ENCODE results near the gene MEX3D.

DNA sequence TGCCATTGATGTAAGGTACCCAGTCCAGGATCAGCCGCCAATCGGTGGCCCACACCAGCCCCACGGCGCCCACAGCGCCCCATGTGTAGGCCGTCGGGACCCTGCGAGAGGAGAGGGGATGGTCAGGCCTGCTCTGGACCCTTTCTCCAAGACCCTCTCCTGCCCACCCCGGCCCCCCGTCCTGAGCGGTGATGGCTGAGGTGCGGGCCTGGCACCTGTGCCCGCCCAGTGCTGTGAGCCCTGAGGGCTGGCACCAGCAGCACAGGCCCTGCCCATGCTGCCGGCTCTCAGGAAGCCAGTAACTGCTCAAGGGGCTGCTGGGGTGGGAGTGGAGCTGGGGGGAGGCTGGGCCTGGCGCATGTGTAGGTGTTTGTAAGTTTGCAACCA, 31.3 kb upstream of the MEX3D start:
- TF ChIP-seq, protein P1, sequence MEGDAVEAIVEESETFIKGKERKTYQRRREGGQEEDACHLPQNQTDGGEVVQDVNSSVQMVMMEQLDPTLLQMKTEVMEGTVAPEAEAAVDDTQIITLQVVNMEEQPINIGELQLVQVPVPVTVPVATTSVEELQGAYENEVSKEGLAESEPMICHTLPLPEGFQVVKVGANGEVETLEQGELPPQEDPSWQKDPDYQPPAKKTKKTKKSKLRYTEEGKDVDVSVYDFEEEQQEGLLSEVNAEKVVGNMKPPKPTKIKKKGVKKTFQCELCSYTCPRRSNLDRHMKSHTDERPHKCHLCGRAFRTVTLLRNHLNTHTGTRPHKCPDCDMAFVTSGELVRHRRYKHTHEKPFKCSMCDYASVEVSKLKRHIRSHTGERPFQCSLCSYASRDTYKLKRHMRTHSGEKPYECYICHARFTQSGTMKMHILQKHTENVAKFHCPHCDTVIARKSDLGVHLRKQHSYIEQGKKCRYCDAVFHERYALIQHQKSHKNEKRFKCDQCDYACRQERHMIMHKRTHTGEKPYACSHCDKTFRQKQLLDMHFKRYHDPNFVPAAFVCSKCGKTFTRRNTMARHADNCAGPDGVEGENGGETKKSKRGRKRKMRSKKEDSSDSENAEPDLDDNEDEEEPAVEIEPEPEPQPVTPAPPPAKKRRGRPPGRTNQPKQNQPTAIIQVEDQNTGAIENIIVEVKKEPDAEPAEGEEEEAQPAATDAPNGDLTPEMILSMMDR (IDR thresholded peaks at IDR 0.05; ENCODE audit: insufficient read depth, low read length): no peak
- no peak for TF ChIP-seq REST (IDR thresholded peaks at IDR 0.05; ENCODE audit: insufficient replicate concordance, low read depth)
- TF ChIP-seq POLR2AphosphoS5 (IDR thresholded peaks at IDR 0.05; ENCODE audit: low read depth): no peak
